ENCODE measurements around the gene HIGD1A.

HIGD1A gene

GRCh38 chr3:42827654-42828053, 23.4 kb upstream of the HIGD1A start:
- DNase-seq, result no peak

- DNase-seq, result no peak
Observed at GRCh38 chr3:42827023-42827422, 22.7 kb upstream of the HIGD1A start.

- no peak for DNase-seq
Observed at GRCh38 chr3:42826141-42826540, 21.9 kb upstream of the HIGD1A start.

- DNase-seq, result peak; percentile 75
Observed at GRCh38 chr3:42823351-42823750, 19.1 kb upstream of the HIGD1A start.

GRCh38 chr3:42822828-42823227, 18.5 kb upstream of the HIGD1A start:
- no peak for DNase-seq

GRCh38 chr3:42820746-42821051, 16.4 kb upstream of the HIGD1A start:
- no peak for DNase-seq

DNA sequence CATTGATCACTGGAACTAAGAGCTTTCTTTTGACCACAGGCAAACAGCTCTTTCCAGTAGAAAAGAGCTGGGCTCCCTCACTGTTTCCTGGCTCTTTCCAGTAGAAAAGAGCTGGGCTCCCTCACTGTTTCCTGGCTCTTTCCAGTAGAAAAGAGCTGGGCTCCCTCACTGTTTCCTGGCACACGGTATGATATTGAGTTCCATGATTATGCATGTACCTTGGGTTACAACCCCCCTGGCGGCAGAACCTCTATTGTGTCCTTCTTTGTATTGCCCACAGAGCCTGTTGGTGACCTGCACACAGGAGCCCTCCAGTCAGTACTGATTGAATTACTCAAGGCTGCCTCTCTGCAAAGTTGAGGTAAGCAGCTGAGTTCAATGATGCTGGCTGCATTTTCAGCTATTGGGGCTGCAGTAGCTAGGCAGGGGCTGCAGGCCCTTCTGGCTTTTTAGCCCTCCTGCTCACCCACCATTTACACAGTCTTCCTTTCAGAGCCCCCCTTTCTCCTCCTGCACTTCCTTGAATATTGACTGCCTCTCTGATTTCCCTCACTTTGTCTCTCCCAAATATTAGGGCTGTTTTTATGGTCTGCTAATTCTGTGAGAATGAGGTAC, 15.2 kb upstream of the HIGD1A start:
- peak; percentile 65 for DNase-seq

DNA sequence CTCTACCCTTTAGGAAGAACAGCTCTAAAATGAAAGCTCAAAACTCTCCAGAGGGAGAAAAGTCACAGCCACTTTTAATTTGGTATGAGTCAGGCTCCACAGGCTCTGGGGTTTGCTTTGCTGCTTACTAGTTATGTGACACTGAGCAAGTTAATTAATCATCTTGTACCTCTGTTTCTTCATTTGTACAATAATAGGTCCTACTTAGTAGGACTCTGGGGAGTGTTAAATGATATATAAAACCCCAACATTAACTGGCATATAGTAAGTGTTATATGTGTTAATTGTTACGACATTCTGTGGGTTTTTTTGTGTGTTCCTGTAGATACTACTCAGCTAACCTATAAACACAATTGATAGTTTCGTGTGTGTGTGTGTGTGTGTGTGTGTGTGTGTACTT, 11.5 kb upstream of the HIGD1A start:
- no peak for DNase-seq

GRCh38 chr3:42814914-42815507, 10.7 kb upstream of the HIGD1A start:
- no peak for DNase-seq

DNA sequence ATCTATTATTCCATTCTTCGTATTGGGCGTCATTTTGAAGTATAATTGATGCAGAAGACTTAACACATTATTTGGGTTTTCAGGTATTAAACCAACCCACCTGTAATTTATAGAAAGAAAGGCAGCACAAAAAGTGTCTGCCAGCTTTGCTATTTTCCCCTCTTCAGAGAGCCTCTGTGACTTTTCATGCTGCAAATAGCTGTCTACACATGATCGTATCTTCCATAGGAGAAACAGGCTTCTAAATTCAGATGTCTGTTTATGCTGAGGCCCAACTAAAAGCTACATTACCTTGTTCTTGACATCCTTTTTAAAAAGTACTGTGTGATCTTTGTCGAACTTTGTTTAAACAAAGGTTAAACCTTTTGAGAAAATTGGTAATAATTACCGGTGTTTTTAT, 10.0 kb upstream of the HIGD1A start:
- DNase-seq, result no peak

- DNase-seq, result peak; percentile 95
Observed at GRCh38 chr3:42811118-42811883, 7.0 kb upstream of the HIGD1A start.

DNA sequence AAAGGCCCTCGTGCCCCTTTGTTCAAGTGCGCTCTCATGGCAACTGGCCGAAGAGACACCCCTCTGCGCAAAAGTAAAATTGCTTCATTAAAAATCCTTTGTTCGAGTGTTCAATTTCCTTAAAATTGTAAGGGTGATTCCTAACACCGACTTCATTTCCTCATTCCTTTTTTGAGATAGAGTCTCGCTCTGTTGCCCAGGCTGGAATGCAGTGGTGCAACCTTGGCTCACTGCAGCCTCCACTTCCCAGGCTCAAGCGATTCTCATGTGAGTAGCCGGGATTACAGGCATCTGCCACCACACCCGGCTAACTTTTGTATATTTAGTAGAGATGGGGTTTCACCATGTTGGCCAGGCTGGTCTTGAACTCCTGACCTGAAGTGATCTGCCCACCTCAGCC, 6.4 kb upstream of the HIGD1A start:
- DNase-seq, result peak; percentile 73

- no peak for DNase-seq
Observed at GRCh38 chr3:42809202-42809601, 4.9 kb upstream of the HIGD1A start, which contains the start of gene ACKR2. Gene ACKR2, plus strand, starts transcription at chr3:42809445. Its CDS starts 55,058 bp downstream, at chr3:42864503.

DNA sequence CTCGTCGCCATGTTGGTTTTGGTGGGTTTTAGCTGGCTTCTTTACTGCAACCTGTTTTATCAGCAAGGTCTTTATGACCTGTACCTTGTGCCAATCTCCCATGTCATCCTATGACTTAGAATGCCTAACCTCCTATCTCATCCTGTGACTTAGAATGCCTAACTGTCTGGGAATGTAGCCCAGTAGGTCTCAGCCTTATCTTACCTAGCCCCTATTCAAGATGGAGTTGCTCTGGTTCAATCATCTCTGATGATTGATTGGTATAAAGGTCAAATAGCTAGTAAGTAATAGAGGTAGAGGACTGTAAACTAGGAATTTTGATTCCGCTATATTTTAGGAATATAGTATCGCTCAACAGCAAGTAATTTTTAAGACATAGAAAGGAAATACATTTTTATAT, 3.6 kb upstream of the HIGD1A start:
- DNase-seq, result peak; percentile 56

DNA sequence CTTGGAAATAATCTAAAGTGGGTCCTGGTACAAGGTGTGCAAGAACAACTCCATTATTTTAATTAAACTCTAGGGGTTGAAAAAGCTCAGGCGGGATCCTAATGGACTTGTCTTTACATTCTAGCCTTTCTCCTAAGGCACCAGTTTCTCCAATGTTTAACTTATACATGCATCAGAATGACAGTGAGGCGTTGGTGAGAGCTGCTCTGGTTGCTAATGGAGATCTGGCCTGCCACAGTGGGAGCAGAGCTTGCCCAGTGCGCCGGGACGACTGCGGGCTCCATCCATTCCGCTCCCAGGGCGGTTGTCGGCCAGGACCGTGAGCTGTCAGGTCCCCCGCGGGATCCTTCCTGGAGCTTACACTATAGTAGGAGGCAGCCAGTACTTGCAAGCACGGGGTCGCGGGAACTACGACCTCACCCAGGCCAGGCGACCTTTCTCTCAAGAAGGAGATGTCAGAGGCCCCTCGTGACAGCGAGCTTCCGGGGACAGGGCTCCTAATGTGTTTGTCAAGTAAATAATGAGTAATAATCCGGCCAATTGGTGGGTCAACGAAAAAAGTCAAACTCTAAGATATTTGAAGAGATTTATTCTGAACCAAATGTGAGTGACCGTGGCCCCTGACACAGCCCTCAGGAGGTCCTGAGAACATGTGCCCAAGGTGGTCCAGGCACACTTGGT, 991 bp upstream of the HIGD1A start:
- DNase-seq, result peak; percentile 80

DNA sequence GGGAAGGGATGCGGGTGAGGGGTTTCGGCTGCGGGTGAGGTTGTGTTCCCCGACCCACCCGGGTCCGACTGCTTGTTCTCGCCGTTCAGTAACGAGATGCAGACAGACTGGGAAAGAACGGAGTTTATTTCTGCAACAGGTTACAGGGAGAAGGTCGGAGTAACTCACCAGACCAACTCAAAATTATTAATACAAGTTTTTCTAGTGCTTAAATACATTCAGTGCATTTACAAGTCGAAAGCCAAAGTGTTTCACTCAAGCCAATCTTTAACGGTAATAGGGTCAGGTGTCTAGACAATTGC, 492 bp upstream of the HIGD1A start:
- no peak for DNase-seq

- DNase-seq, result peak; percentile 59
Observed at GRCh38 chr3:42803414-42804105, 730 bp downstream of the HIGD1A start.

DNA sequence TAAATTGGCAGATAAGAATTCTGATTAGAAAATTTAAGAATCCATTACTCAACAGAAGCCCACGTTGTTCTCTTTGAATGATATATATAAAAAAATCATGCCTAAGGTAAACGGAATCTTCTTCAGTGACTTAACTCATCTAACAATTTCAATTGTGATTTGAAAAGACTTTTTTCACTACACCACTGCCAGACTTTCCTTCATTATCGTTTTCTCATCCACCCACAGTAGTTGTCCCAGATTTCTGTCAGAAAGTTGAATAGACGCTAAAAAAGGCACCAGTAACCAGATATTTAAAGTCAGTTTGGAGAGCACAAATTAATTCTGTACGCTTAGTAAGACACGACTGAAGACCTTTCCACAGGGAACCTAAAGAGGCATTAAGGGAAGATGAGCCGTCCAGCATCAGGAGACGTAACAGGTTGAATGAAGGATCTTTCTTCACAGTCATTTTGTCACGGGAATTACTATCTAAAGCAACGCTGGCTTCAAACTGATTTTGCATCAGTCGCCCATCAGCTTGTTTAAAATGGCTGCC, 1.3 kb downstream of the HIGD1A start:
- DNase-seq, result no peak

GRCh38 chr3:42801784-42802183, 2.5 kb downstream of the HIGD1A start:
- no peak for DNase-seq

GRCh38 chr3:42801048-42801620, 3.2 kb downstream of the HIGD1A start:
- DNase-seq, result no peak

DNA sequence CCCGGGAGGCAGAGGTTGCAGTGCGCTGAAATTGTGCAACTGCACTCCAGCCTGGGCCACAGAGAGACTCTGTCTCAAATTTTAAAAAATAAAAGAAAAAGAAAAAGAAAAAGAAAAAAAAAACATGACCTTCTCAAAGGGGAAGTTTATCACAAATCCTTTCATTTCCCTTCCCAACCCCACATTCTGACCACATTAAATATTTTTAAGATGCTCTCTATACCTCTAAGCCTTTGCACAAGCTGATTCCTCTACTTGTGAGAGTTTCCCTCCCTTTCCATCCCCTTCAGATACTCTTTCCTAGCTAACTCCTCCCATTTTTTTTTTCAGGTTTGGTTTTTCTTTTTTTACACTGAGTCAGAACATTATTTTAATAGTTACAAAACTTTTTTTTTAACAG, 4.0 kb downstream of the HIGD1A start:
- DNase-seq, result no peak

DNA sequence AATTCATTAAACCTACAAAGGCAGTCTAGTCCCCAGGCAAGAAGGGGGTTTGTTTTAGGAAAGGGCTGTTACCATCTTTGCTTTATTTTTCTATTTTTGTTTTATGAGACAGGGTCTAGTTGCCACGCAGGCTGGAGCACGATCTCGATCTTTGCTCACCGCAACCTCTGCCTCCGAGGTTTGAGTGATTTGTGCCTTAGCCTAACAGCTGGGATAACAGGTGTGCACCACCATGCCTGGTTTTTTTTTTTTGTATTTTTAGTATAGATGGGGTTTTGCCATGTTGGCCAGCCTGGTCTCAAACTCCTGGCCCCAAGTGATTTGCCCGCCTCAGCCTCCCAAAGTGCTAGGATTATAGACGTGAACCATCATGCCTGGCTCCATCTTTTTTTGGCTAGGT, 4.9 kb downstream of the HIGD1A start:
- DNase-seq, result no peak
